GM23248 (cell line): Measurements from ENCODE around the gene FRYL.

Source experiments
- EZH2 ChIP-seq: fragments of 200-600 bp; sonication (generic); IDR thresholded peaks from 2 replicates; pipeline ENCODE4 v1.6.1; 2018; ENCODE audit warnings: antibody characterized with exemption, mild to moderate bottlenecking; ENCODE audit not compliant: insufficient read depth, poor library complexity, severe bottlenecking
- EZH2phosphoT487 ChIP-seq: fragments of 200-600 bp; sonication (generic); IDR thresholded peaks from 2 replicates; pipeline ENCODE4 v1.6.1; 2018; ENCODE audit warnings: antibody characterized with exemption, moderate library complexity, mild to moderate bottlenecking, low read depth; ENCODE audit not compliant: insufficient read depth

GRCh38 chr4:48756689-48757220 lies 23.3 kb downstream of the FRYL start:
- TF ChIP-seq EZH2 = no peak
- TF ChIP-seq EZH2phosphoT487 = no peak
